ENCODE measurements around the gene ATP1B3.
"Not testable (repeated sequence)": the region's sequence is repeated elsewhere in the genome, so short reads cannot be mapped to it uniquely, and the experiment has no call there.

Gene ATP1B3

GRCh38 chr3:141949972-141950371, 73.5 kb downstream of the ATP1B3 start:
- no peak for DNase-seq

GRCh38 chr3:141950572-141951493, 74.4 kb downstream of the ATP1B3 start:
- no peak for DNase-seq

GRCh38 chr3:141952611-141953010, 76.2 kb downstream of the ATP1B3 start:
- no peak for DNase-seq

DNA sequence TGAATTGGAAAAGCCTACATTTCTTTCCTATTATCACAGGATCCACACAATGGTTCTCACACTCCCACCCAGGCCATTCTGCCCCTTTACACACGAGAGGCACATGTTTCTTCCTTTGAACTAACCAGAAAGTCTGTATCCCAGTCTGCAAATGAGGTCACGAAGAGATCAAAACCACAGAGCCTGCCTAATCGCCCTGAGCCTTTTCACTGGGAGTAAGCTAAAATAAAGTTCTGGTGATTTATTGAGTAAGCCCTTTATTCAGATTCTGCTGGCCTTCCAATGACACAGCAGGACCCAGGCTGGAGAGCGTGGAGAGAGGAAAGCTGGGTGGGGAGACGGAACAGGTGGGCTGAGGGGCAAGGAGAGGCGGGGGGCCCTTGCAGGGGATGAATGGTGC, 78.7 kb downstream of the ATP1B3 start:
- DNase-seq, result no peak

DNA sequence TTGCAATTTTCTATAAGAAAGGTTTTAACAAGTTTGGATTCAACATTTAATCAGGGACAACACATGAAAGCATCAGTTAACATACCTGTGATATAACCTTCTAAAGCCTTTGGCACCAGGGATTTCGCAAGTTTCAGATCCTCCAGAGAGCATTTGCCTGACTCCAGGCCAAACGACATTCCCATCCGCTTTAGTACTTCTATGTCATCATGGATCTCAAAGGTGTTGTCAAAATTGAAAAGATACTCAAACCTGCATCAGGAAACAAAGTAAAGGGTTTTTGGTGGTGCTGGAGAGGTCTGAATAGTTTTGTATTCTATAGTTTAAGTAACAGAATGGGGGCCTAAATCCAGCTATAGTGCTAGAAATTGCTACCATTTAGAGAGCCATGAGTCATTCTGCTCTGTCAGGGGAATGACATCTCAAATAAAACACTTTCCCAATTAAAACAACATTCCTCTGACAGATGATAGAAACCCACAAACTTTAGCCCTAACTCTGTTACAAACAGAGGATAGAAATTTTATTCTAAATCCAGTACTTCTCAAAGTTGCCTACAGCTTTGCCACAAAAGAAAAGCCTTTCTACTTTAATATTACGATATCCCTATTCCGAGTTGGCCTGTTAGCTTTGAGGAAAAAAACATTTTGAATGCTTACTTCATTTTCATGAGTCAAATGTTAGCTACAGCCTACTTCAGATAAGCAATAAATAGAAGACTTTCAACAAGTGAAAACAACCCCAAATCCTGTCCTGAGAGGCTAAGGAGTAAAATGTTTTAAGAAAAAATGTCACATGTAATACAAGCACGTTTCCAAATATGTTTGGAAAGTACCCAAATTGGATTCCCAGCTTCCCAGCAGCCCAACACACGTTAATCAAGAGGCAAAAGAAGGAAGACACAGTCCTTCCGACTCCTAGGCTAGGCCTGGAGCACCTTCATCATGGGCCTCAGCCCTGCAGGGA, 83.4 kb downstream of the ATP1B3 start:
- no peak for DNase-seq

- no peak for DNase-seq
Measured at GRCh38 chr3:141960731-141961130, 84.3 kb downstream of the ATP1B3 start.

- no peak for DNase-seq
Measured at GRCh38 chr3:141963301-141963700, 86.9 kb downstream of the ATP1B3 start.

DNA sequence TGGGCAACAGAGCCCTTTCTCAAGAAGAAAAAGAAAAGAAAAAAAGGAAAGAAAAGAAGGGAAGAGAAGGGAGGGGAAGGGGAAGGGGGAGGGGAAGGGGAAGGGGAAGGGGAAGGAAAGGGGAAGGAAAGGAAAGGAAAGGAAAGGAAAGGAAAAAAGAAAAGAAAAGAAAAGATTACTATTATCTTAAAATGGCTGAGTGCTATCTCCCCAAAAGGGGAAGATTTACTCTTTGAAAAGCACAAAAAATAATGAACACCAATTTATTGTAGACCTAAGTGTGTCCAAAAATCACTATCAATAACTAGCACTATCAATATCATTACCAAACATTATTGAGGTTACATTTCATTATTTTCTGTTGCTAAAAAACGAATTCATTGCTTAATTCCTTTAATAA, 89.0 kb downstream of the ATP1B3 start:
- DNase-seq, result no peak

- DNase-seq, result no peak
Measured at GRCh38 chr3:141969711-141970110, 93.3 kb downstream of the ATP1B3 start.

DNA sequence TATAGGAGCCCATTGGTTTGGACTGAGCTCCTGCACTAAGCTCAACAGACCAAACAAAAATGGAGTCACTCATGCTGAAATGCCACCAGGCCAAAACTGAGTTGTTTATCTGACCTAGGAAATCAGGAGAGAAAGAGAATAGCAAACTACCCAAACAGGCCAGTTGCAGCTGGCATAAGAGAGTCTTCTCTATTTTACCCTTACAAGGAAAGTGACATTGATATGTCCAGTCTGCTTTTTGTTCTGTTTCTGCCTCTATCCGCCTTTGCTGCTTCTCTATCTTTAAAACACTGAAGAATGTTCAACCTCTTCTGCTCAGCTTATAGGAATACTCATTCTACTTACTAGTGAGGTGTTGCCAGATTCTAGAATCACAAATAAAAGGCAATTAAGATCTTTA, 95.1 kb downstream of the ATP1B3 start:
- no peak for DNase-seq

DNA sequence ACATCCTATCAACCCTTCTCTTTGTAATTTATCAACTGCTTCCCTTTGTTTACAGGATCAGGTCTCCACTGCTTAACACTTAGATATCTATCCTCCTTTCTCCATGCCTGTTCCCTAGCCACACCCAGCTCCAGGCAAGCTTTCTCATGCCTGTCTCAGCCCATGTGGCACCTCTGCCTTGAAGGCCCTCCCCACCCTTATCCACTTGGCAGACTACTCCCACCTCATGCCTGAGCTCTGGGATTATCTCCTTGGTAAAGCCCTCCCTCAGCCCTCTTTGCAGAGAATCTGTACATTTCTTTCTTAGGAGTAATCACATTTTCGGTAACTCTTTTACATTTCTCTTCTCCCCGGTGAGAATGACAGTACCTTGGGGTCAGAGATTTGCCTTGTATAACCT, 96.0 kb downstream of the ATP1B3 start:
- no peak for DNase-seq

DNA sequence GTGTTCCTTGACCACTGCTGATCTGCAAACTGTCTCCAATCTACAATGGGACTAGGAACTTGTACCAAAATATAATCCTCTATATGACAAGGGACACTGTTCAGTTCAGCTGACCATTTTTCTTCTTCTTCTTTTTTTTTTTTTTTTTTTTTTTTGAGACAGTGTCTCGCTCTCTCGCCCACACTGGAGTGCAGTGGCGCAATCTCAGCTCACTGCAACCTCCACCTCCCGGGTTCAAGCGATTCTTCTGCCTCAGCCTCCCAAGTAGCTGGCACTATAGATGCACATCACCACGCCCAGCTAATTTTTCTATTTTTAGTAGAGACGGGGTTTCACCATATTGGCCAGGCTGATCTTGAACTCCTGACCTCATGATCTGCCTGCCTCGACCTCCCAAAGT, 98.3 kb downstream of the ATP1B3 start:
- not testable (repeated sequence) for DNase-seq

All from NCI-H510A (cell line).